Transverse colon (tissue), 4 donors: ENCODE measurements around the gene DHDDS.

ENCODE experiments used
- EP300 ChIP-seq: sonication (generic); formaldehyde crosslinking; IDR thresholded peaks from one replicate; pipeline ENCODE4 v1.6.1; 2017; ENCODE audit warnings: antibody characterized with exemption, low read depth
- POLR2A ChIP-seq: fragments of 450-650 bp; IDR thresholded peaks from one replicate; pipeline ENCODE4 v1.6.1; 2016; ENCODE audit warnings: antibody characterized with exemption, mild to moderate bottlenecking, moderate library complexity
- POLR2AphosphoS5 ChIP-seq, 3 donors: sonication (generic); formaldehyde crosslinking; IDR thresholded peaks; one replicate each; pipeline ENCODE4 v1.6.1; 2016; ENCODE audit warnings: antibody characterized with exemption in 3 of 3
- TF ChIP-seq, protein P1 (sequence below), 5 experiments: fragments of 200-600 bp in 3 of 5; fragments of 450-650 bp in 2 of 5; sonication (generic) in 3 of 5; IDR thresholded peaks; 1 replicate in 2 of 5; 2 replicates in 3 of 5; pipeline ENCODE4 v1.5.1; 2016 to 2017; ENCODE audit warnings: antibody characterized with exemption in 5 of 5, inconsistent platforms in 3 of 5, mild to moderate bottlenecking in 2 of 5, moderate library complexity in 1 of 5

DNA sequence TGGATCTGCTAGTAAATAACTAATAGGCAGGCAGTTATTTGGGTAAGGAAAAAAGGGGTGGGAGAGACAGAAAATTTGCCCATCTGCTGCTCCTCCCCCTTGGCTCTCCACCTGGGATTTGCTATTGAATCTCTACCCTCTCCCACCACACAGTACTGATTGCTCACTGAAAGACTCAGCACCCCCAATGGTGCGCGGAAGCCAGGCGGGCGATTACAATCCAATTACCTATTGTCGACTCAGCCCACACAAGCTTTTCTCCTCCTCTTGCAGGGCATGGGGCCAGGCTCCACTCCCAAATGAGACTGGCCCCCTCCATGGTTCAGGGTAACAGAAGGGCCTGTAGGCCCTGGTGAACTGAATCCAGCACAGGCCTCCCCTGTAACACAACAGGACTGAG is 37.4 kb downstream of the DHDDS start:
- TF ChIP-seq, protein P1, sequence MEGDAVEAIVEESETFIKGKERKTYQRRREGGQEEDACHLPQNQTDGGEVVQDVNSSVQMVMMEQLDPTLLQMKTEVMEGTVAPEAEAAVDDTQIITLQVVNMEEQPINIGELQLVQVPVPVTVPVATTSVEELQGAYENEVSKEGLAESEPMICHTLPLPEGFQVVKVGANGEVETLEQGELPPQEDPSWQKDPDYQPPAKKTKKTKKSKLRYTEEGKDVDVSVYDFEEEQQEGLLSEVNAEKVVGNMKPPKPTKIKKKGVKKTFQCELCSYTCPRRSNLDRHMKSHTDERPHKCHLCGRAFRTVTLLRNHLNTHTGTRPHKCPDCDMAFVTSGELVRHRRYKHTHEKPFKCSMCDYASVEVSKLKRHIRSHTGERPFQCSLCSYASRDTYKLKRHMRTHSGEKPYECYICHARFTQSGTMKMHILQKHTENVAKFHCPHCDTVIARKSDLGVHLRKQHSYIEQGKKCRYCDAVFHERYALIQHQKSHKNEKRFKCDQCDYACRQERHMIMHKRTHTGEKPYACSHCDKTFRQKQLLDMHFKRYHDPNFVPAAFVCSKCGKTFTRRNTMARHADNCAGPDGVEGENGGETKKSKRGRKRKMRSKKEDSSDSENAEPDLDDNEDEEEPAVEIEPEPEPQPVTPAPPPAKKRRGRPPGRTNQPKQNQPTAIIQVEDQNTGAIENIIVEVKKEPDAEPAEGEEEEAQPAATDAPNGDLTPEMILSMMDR (IDR thresholded peaks at IDR 0.05) = no peak
- TF ChIP-seq POLR2A (no peak), POLR2AphosphoS5 (IDR thresholded peaks at IDR 0.05) (no peak), EP300 (no peak)
